ENCODE measurements around the gene HMGB4. TPM values are rescaled to one million over a fixed set of nuclear protein-coding genes. Genes with fewer than 3 reads are reported as not detected.

HMGB4 gene
- total RNA-seq, 4 donors from 2014 or later: not detected

DNA sequence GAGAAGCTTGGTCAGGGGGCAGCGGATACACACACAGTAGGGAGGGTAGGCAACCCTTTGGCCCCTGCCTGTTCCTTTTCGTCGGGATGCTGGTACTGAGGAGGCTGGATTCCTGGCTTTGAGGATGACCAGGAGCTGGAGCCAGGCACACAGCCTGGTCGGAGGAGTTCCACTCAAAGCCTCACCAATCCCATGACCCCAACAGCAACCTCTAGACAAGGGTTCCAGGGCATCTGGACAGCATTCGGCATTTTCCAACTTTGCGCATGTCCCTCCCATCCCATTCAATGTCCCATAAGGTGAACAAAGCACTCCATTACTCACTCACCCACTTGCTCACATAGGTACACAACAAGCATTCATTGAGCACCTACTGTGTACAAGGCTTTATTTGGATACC is 42.6 kb upstream of the HMGB4 start:
- DNase-seq (ENCODE audit: low spot score) (no peak), ATAC-seq (ENCODE audit: low FRiP score) (no peak)
- no peak for TF ChIP-seq CTCF (IDR thresholded peaks at IDR 0.05)

- DNase-seq (ENCODE audit: low spot score) (no peak), ATAC-seq (ENCODE audit: low FRiP score) (no peak)
- TF ChIP-seq CTCF (IDR thresholded peaks at IDR 0.05): no peak
Observed at GRCh38 chr1:33822396-33822795, 41.5 kb upstream of the HMGB4 start.

DNA sequence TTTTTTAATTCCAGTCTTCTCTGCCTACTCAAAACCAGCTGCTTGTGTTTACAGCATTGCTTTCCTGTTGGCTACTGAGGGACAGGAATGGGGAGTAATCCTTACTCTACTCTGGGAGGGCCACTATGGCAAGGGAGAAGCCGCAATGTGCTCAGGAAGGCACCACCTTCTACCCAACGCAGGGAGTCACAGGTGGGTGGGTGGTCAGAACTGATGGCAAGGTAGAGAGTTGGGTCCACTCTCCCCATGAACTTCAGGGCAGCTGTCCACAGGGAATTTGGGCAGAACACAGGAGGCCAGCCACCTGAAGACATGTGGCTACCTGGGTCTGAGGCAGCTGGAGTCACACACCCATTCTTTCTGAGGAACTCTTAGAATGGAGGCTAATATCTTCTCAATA is 40.5 kb upstream of the HMGB4 start:
- TF ChIP-seq CTCF (IDR thresholded peaks at IDR 0.05): no peak
- no peak for DNase-seq (ENCODE audit: low spot score)

GRCh38 chr1:33823830-33824229 is 40.0 kb upstream of the HMGB4 start:
- ATAC-seq (ENCODE audit: low FRiP score) (no peak), DNase-seq (ENCODE audit: low spot score) (no peak)
- no peak for TF ChIP-seq CTCF (IDR thresholded peaks at IDR 0.05)

More for the DNA sequence above, 40.5 kb upstream of the HMGB4 start:
- no peak for ATAC-seq (ENCODE audit: low FRiP score)

DNA sequence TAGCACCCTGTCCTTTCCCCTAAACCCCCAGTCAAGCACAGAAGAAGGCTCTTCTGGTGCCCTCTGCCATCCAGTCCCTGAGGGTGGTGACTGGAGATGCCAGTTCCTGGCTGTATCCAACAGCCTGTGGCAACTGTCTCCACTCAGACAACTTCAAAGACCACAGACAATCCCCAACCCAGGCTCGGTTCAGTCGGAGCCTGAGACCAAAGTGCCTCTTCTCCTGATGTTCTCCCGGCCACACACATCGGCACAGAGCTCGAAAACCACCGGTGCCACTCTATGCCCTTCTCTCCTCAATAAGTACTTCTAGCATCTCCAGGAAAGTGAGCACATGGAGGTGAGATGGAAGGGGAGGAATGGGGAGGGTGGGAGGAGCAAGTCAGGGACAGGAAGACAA is 39.6 kb upstream of the HMGB4 start:
- DNase-seq (ENCODE audit: low spot score) (no peak), ATAC-seq (ENCODE audit: low FRiP score) (no peak)
- TF ChIP-seq CTCF (IDR thresholded peaks at IDR 0.05): no peak

- ATAC-seq (ENCODE audit: low FRiP score): no peak
- DNase-seq (ENCODE audit: low spot score): no peak
- no peak for TF ChIP-seq CTCF (IDR thresholded peaks at IDR 0.05)
Observed at GRCh38 chr1:33824971-33825370, 38.9 kb upstream of the HMGB4 start.

DNA sequence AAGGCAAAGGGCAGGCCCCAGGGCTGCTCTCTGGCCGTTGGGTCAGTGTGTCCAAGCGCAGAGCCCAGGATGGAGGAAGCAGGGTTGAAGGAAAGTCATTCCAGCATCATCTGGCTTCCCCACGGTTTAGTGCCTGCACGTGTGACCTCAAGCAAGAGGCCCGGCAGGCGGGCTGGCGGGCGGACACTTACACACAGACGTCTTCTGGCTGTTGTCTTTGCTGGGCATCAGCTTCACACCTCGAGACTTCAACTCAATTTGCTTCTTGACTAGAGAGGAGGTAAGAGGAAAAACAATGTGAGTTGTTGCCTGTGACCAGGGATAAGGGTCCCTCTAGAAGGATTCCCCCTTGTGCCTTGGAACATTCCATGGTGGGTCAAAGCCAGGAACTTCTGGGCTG is 38.4 kb upstream of the HMGB4 start:
- no peak for ATAC-seq (ENCODE audit: low FRiP score)
- DNase-seq (ENCODE audit: low spot score): no peak
- TF ChIP-seq CTCF (IDR thresholded peaks at IDR 0.05): no peak

Data from omental fat pad (tissue), 4 donors.